Measurements from ENCODE around the gene TRIM67. TPM values are rescaled to one million over a fixed set of nuclear protein-coding genes. Genes with fewer than 3 reads are reported as not detected.

TRIM67 gene
- total RNA-seq, 3 donors from 2014 or later = 0.05 to 0.22 TPM; not detected in 1

GRCh38 chr1:231186356-231187115, 24.7 kb downstream of the TRIM67 start:
- DNase-seq (no peak), ATAC-seq (no peak)
- Histone ChIP-seq H3K4me3 (no peak overlapping the region), H3K36me3 (ENCODE audit: low read depth) (no peaks in the 10 kb centered on the region), H3K9me3 (no peaks in the 10 kb centered on the region), H3K4me1 (ENCODE audit: low read depth) (no peaks in the 10 kb centered on the region)
- intact Hi-C loops (cut with DNase I, micrococcal nuclease) = no loop called here
- no peak for TF ChIP-seq CTCF (IDR thresholded peaks at IDR 0.05)

- no peak overlapping the region for H3K4me3 ChIP-seq
- intact Hi-C loops (cut with DNase I, micrococcal nuclease) = no loop called here
- no peaks in the 10 kb centered on the region for H3K4me1 ChIP-seq (ENCODE audit: low read depth)
- no peak for TF ChIP-seq CTCF (IDR thresholded peaks at IDR 0.05)
- H3K36me3 ChIP-seq (ENCODE audit: low read depth) = no peaks in the 10 kb centered on the region
- DNase-seq = no peak
- no peak for ATAC-seq
- no peaks in the 10 kb centered on the region for H3K9me3 ChIP-seq
These were observed 25.7 kb downstream of the TRIM67 start for GRCh38 chr1:231187571-231187970.

GRCh38 chr1:231188072-231188471, 26.2 kb downstream of the TRIM67 start:
- no peaks in the 10 kb centered on the region for H3K9me3 ChIP-seq
- DNase-seq (no peak), ATAC-seq (no peak)
- no peak for TF ChIP-seq CTCF (IDR thresholded peaks at IDR 0.05)
- H3K4me1 ChIP-seq (ENCODE audit: low read depth) = no peaks in the 10 kb centered on the region
- intact Hi-C loops (cut with DNase I, micrococcal nuclease) = no loop called here
- H3K4me3 ChIP-seq = no peak overlapping the region
- H3K36me3 ChIP-seq (ENCODE audit: low read depth) = no peaks in the 10 kb centered on the region

- no peak overlapping the region for H3K4me3 ChIP-seq
- H3K4me1 ChIP-seq (ENCODE audit: low read depth) = no peaks in the 10 kb centered on the region
- H3K36me3 ChIP-seq (ENCODE audit: low read depth) = no peaks in the 10 kb centered on the region
- no peaks in the 10 kb centered on the region for H3K9me3 ChIP-seq
- no peak for ATAC-seq
- TF ChIP-seq CTCF (IDR thresholded peaks at IDR 0.05) = no peak
- intact Hi-C loops (cut with DNase I, micrococcal nuclease) = no loop called here
- DNase-seq = no peak
These were observed 26.9 kb downstream of the TRIM67 start for GRCh38 chr1:231188768-231189167.

- ATAC-seq (peak; percentile 65), DNase-seq (no peak)
- H3K9me3 ChIP-seq = no peaks in the 10 kb centered on the region
- intact Hi-C loops (cut with DNase I, micrococcal nuclease) = no loop called here
- TF ChIP-seq CTCF (IDR thresholded peaks at IDR 0.05) = no peak
- no peaks in the 10 kb centered on the region for H3K36me3 ChIP-seq (ENCODE audit: low read depth)
- no peaks in the 10 kb centered on the region for H3K4me1 ChIP-seq (ENCODE audit: low read depth)
- H3K4me3 ChIP-seq = no peak overlapping the region
These were observed 27.9 kb downstream of the TRIM67 start for GRCh38 chr1:231189683-231190270.

Measured in mucosa of descending colon (tissue), 3 donors.